Panc1 (cell line): ENCODE results near the gene NECAB2. TPM values are rescaled to one million over a fixed set of nuclear protein-coding genes. Genes with fewer than 3 reads are reported as not detected.

Experiments used
- ATAC-seq: fragments of 200-7000 bp; cut with Tn5 transposase; 2 replicates; pipeline ENCODE4 v1.9.1; 2020; ENCODE audit warnings: mild to moderate bottlenecking, moderate library complexity
- BruUV-seq: library from RNA; stranded (reverse); fragments of 400-500 nt; replicated peaks from 2 replicates; lab custom pipeline; 2021; lab: Mats Ljungman, UMichigan
- CTCF ChIA-PET: fragments of 300-600 bp; sonication (Branson Sonifier 250); formaldehyde crosslinking; loops from one replicate; lab custom pipeline; 2022; ENCODE audit warnings: antibody characterized with exemption; lab: Charles Lee
- POLR2A ChIA-PET: fragments of 300-600 bp; sonication (Branson Sonifier 250); formaldehyde crosslinking; loops from one replicate; lab custom pipeline; 2022; ENCODE audit warnings: antibody characterized with exemption; lab: Charles Lee
- DNase-seq: peaks from one replicate; pipeline ENCODE4 v3.0.0-alpha.2; 2010; ENCODE audit warnings: low read depth, low spot score
- H3K27ac ChIP-seq: 2 replicates; pipeline ENCODE4 v1.5.1; 2011; ENCODE audit warnings: mild to moderate bottlenecking, low read length, inconsistent platforms
- H3K27me3 ChIP-seq: fragments of 200-500 bp; sonication (Bioruptor generic); 2 replicates; pipeline ENCODE4 v1.6.0; 2014; ENCODE audit warnings: low read length, inconsistent platforms; ENCODE audit not compliant: control insufficient read depth, insufficient read depth
- H3K36me3 ChIP-seq: fragments of 200-500 bp; sonication (Bioruptor generic); 2 replicates; pipeline ENCODE4 v1.5.1; 2014; ENCODE audit warnings: inconsistent platforms, mild to moderate bottlenecking, low read length, moderate library complexity; ENCODE audit not compliant: control insufficient read depth, insufficient read depth
- H3K4me1 ChIP-seq: 2 replicates; pipeline ENCODE4 v1.5.1; 2011; ENCODE audit warnings: inconsistent platforms, mild to moderate bottlenecking, low read length, moderate library complexity; ENCODE audit not compliant: control insufficient read depth, insufficient read depth
- H3K4me3 ChIP-seq, 2 experiments: 2 replicates each; pipeline ENCODE4 v1.5.1; 2011 to 2012; ENCODE audit warnings: low read depth in 2 of 2, low read length in 2 of 2, mild to moderate bottlenecking in 2 of 2, inconsistent platforms in 1 of 2, moderate library complexity in 1 of 2
- H3K9me3 ChIP-seq: fragments of 200-500 bp; sonication (Bioruptor generic); 2 replicates; pipeline ENCODE4 v1.5.1; 2014; ENCODE audit warnings: low read depth, mild to moderate bottlenecking, inconsistent platforms, low read length, moderate library complexity; ENCODE audit not compliant: control insufficient read depth, insufficient read depth
- POLR2AphosphoS5 ChIP-seq: IDR thresholded peaks from 2 replicates; pipeline ENCODE4 v1.6.1; 2012; ENCODE audit warnings: mild to moderate bottlenecking, low read depth, low read length, moderate library complexity
- REST ChIP-seq, 2 experiments: IDR thresholded peaks; 2 replicates each; pipeline ENCODE4 v1.6.1; 2011 to 2012; ENCODE audit warnings: low read depth in 2 of 2, control low read depth in 1 of 2, low read length in 1 of 2, mild to moderate bottlenecking in 1 of 2, moderate library complexity in 1 of 2; ENCODE audit not compliant: insufficient read depth in 1 of 2
- SIN3A ChIP-seq: IDR thresholded peaks from 2 replicates; pipeline ENCODE4 v1.6.1; 2012; ENCODE audit warnings: low read depth, mild to moderate bottlenecking, low read length, moderate library complexity, borderline replicate concordance; ENCODE audit not compliant: insufficient read depth
- TCF7L2 ChIP-seq: IDR thresholded peaks from 2 replicates; pipeline ENCODE4 v1.6.1; 2011; ENCODE audit warnings: mild to moderate bottlenecking, low read depth, low read length, inconsistent platforms
- in situ Hi-C: cut with HindIII; loops from 2 replicates; pipeline ENCODE4 v1.10.0; 2016; ENCODE audit warnings: low sequenced_read_pairs, low pct_unique_long_range_greater_than_20kb
- intact Hi-C: fragments of 100-400 bp; cut with micrococcal nuclease; formaldehyde crosslinking; loops from one replicate; pipeline ENCODE4 v1.10.0; 2022; ENCODE audit not compliant: unreplicated experiment
- total RNA-seq: library from RNA; stranded (reverse); gene quantifications from one replicate; pipeline ENCODE4 v1.2.1, GENCODE V29; 2021; ENCODE audit not compliant: unreplicated experiment
- TF ChIP-seq, protein P1 (sequence below): fragments of 450-650 bp; IDR thresholded peaks from 2 replicates; pipeline ENCODE4 v1.5.1; 2017; ENCODE audit warnings: mild to moderate bottlenecking

NECAB2 gene
- total RNA-seq, 1 experiment from 2014 or later, result 0.33 TPM

DNA sequence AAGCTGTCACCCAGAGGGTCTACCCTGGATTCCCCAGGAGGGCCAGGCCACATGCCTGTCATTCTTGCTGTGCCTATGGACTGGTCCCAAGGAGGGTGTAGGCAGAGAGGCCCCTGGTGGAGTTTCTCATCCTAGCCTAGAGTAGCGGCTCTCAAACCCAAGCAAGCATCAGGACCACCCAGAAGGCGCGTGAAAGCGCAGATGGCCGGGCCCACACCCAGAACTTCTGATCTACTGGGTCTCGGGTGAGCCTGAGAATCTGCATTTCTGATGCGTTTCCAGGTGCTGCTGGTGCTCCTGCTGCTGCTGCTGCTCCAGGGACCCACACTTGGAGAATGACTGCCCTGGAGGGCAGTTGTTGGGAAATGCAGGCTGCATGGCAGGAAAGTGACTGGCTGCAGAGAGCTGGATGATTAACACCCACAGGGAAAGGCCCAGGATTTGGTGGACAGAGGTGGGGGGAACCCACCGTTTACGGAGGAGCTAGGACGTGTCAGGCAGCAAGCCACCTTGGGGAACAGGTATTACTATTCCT, 24.5 kb upstream of the NECAB2 start:
- DNase-seq (no peak), ATAC-seq (no peak)
- no peak for TF ChIP-seq POLR2AphosphoS5
- Histone ChIP-seq H3K9me3 (no peaks in the 10 kb centered on the region), H3K27ac (no peak overlapping the region), H3K4me3 (no peak overlapping the region), H3K4me1 (no peaks in the 10 kb centered on the region), H3K36me3 (no peaks in the 10 kb centered on the region), H3K27me3 (no peaks in the 10 kb centered on the region)
- BruUV-seq, result no TSS peak
- in situ Hi-C loops (no loop called here), intact Hi-C loops (no loop called here)
- CTCF ChIA-PET, result interaction anchor here (0.7 kb wide), 1 partner anchor 11 kb away, joined by 3 read pairs; no protein-coding TSS in a partner anchor
- POLR2A ChIA-PET, result no interaction called here

GRCh38 chr16:83945587-83945986, 22.5 kb upstream of the NECAB2 start:
- ATAC-seq (no peak), DNase-seq (no peak)
- Histone ChIP-seq H3K9me3 (no peaks in the 10 kb centered on the region), H3K27me3 (no peaks in the 10 kb centered on the region), H3K27ac (no peak overlapping the region), H3K4me3 (no peak overlapping the region), H3K36me3 (no peaks in the 10 kb centered on the region), H3K4me1 (no peaks in the 10 kb centered on the region)
- in situ Hi-C loops, result no loop called here
- no TSS peak for BruUV-seq
- POLR2A ChIA-PET, result no interaction called here
- CTCF ChIA-PET, result no interaction called here
- no peak for TF ChIP-seq TCF7L2
- no peak for TF ChIP-seq SIN3A
- intact Hi-C loops, result no loop called here

- no peak for DNase-seq
- no peaks in the 10 kb centered on the region for H3K4me1 ChIP-seq
- H3K27ac ChIP-seq, result no peak overlapping the region
- H3K9me3 ChIP-seq, result no peaks in the 10 kb centered on the region
- BruUV-seq, result no TSS peak
- intact Hi-C loops (no loop called here), in situ Hi-C loops (no loop called here)
- H3K36me3 ChIP-seq, result no peaks in the 10 kb centered on the region
- ATAC-seq, result no peak
- H3K4me3 ChIP-seq, result no peak overlapping the region
- TF ChIP-seq REST (IDR thresholded peaks at IDR 0.05; ENCODE audit: insufficient read depth in 1 of 2, low read depth in 2 of 2, low read length in 1 of 2), result no peak
- TF ChIP-seq, protein P1, sequence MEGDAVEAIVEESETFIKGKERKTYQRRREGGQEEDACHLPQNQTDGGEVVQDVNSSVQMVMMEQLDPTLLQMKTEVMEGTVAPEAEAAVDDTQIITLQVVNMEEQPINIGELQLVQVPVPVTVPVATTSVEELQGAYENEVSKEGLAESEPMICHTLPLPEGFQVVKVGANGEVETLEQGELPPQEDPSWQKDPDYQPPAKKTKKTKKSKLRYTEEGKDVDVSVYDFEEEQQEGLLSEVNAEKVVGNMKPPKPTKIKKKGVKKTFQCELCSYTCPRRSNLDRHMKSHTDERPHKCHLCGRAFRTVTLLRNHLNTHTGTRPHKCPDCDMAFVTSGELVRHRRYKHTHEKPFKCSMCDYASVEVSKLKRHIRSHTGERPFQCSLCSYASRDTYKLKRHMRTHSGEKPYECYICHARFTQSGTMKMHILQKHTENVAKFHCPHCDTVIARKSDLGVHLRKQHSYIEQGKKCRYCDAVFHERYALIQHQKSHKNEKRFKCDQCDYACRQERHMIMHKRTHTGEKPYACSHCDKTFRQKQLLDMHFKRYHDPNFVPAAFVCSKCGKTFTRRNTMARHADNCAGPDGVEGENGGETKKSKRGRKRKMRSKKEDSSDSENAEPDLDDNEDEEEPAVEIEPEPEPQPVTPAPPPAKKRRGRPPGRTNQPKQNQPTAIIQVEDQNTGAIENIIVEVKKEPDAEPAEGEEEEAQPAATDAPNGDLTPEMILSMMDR, result no peak
- no peak for TF ChIP-seq TCF7L2
- TF ChIP-seq SIN3A, result no peak
- TF ChIP-seq POLR2AphosphoS5, result no peak
- POLR2A ChIA-PET, result no interaction called here
- CTCF ChIA-PET, result no interaction called here
- H3K27me3 ChIP-seq, result no peaks in the 10 kb centered on the region
Observed at GRCh38 chr16:83946154-83946780, 21.8 kb upstream of the NECAB2 start.
